ENCODE measurements around the gene SLK. TPM values are rescaled to one million over a fixed set of nuclear protein-coding genes. Genes with fewer than 3 reads are reported as not detected.

The SLK gene
- total RNA-seq, 4 donors from 2014 or later, result 62.2 to 74.7 (median 68.0) TPM

- Histone ChIP-seq H3K9me3 (no peaks in the 10 kb centered on the region), H3K4me3 (no peak overlapping the region), H3K4me1 (no peaks in the 10 kb centered on the region), H3K36me3 (peaks cover 3 to 61% (median 8%) of the 10 kb centered on the region in 3 donors), H3K27ac (no peak overlapping the region), H3K27me3 (no peaks in the 10 kb centered on the region)
- no peak for DNase-seq (ENCODE audit: low spot score in 2 of 2)
- TF ChIP-seq EP300 (IDR thresholded peaks at IDR 0.05) (no peak), POLR2A (IDR thresholded peaks at IDR 0.05) (no peak), CTCF (IDR thresholded peaks at IDR 0.05) (no peak)
- 60 to 75% methylated on average over 1 of the region's 1 CpG for WGBS, 2 donors
These were observed 49.7 kb downstream of the SLK start for GRCh38 chr10:104016661-104017060.

- H3K4me1 ChIP-seq, result no peaks in the 10 kb centered on the region
- TF ChIP-seq CTCF (IDR thresholded peaks at IDR 0.05), result no peak
- no peak for TF ChIP-seq POLR2A (IDR thresholded peaks at IDR 0.05)
- no peak for TF ChIP-seq EP300 (IDR thresholded peaks at IDR 0.05)
- no peak overlapping the region for H3K4me3 ChIP-seq
- peaks cover 3 to 73% (median 13%) of the 10 kb centered on the region in 3 donors for H3K36me3 ChIP-seq
- no peak for DNase-seq (ENCODE audit: low spot score in 2 of 2)
- no peak overlapping the region for H3K27ac ChIP-seq
- H3K27me3 ChIP-seq, result no peaks in the 10 kb centered on the region
- 90 to 93% methylated on average over 6 of the region's 6 CpGs for WGBS, 2 donors
- no peaks in the 10 kb centered on the region for H3K9me3 ChIP-seq
These were observed 51.5 kb downstream of the SLK start for GRCh38 chr10:104018471-104018870.

- WGBS, 2 donors, result 96 to 100% methylated on average over 1 of the region's 1 CpG
- no peaks in the 10 kb centered on the region for H3K9me3 ChIP-seq
- H3K27ac ChIP-seq, result no peak overlapping the region
- no peaks in the 10 kb centered on the region for H3K27me3 ChIP-seq
- no peak for DNase-seq (ENCODE audit: low spot score in 2 of 2)
- no peak overlapping the region for H3K4me3 ChIP-seq
- TF ChIP-seq EP300 (IDR thresholded peaks at IDR 0.05), result no peak
- TF ChIP-seq POLR2A (IDR thresholded peaks at IDR 0.05), result no peak
- TF ChIP-seq CTCF (IDR thresholded peaks at IDR 0.05), result no peak
- H3K36me3 ChIP-seq, result peaks cover 3 to 83% (median 13%) of the 10 kb centered on the region in 3 donors
- no peaks in the 10 kb centered on the region for H3K4me1 ChIP-seq
These were observed 53.1 kb downstream of the SLK start for GRCh38 chr10:104020020-104020419.

- no peak for DNase-seq (ENCODE audit: low spot score in 2 of 2)
- WGBS, 2 donors, result 91 to 93% methylated on average over 1 of the region's 1 CpG
- no peak for TF ChIP-seq CTCF (IDR thresholded peaks at IDR 0.05)
- no peak for TF ChIP-seq POLR2A (IDR thresholded peaks at IDR 0.05)
- TF ChIP-seq EP300 (IDR thresholded peaks at IDR 0.05), result no peak
- H3K27ac ChIP-seq, result no peak overlapping the region
- H3K36me3 ChIP-seq, result peaks cover 3 to 95% (median 13%) of the 10 kb centered on the region in 3 donors
- H3K4me1 ChIP-seq, result no peaks in the 10 kb centered on the region
- no peaks in the 10 kb centered on the region for H3K9me3 ChIP-seq
- no peaks in the 10 kb centered on the region for H3K27me3 ChIP-seq
- no peak overlapping the region for H3K4me3 ChIP-seq
These were observed 54.3 kb downstream of the SLK start for GRCh38 chr10:104021246-104021645.

GRCh38 chr10:104022026-104022425, 55.1 kb downstream of the SLK start:
- TF ChIP-seq CTCF (IDR thresholded peaks at IDR 0.05) (no peak), EP300 (IDR thresholded peaks at IDR 0.05) (no peak), POLR2A (IDR thresholded peaks at IDR 0.05) (no peak)
- peaks cover 3 to 90% (median 13%) of the 10 kb centered on the region in 3 donors for H3K36me3 ChIP-seq
- no peaks in the 10 kb centered on the region for H3K4me1 ChIP-seq
- no peak overlapping the region for H3K27ac ChIP-seq
- H3K4me3 ChIP-seq, result no peak overlapping the region
- WGBS, 2 donors, result 94% methylated on average over 5 of the region's 5 CpGs
- H3K9me3 ChIP-seq, result no peaks in the 10 kb centered on the region
- H3K27me3 ChIP-seq, result no peaks in the 10 kb centered on the region
- no peak for DNase-seq (ENCODE audit: low spot score in 2 of 2)

Data from tibial nerve (tissue), 4 donors.